ENCODE measurements around the gene DOCK1.

DNA sequence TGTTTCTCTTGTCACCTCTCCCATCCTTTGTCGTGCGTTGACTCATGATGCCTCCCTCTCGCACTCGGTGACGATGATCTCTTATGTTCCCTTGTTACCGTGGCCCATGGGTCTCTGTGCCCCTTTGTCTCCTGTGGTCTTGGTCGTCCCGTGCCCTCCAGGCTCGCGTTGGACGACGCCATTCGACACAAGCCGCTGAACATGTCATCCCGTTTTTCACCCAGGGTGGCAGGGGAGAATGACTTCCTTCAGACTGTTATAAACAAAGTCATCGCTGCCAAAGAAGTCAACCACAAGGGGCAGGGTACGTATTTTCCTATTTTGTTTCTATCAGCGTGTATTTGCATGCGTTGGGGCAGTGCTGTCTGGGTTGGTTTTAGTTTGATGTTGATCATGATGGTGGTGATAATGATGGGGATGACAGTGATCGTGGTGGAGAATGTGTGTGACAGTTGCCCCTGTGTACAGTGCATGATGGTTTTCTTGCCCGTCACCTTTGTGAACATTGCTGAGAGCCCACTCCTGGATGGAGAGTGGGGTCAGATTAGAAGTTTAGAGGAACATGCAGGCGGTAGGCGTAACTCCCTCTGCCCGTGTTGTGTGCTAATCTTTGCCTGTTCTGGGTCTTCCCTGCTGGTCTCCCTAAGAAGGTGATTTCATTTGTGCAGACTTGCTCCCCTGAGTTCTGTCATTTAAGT lies 107.0 kb downstream of the DOCK1 start:
- TF ChIP-seq, protein P1, sequence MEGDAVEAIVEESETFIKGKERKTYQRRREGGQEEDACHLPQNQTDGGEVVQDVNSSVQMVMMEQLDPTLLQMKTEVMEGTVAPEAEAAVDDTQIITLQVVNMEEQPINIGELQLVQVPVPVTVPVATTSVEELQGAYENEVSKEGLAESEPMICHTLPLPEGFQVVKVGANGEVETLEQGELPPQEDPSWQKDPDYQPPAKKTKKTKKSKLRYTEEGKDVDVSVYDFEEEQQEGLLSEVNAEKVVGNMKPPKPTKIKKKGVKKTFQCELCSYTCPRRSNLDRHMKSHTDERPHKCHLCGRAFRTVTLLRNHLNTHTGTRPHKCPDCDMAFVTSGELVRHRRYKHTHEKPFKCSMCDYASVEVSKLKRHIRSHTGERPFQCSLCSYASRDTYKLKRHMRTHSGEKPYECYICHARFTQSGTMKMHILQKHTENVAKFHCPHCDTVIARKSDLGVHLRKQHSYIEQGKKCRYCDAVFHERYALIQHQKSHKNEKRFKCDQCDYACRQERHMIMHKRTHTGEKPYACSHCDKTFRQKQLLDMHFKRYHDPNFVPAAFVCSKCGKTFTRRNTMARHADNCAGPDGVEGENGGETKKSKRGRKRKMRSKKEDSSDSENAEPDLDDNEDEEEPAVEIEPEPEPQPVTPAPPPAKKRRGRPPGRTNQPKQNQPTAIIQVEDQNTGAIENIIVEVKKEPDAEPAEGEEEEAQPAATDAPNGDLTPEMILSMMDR (IDR thresholded peaks at IDR 0.05; ENCODE audit: low read depth, low read length) = no peak
- TF ChIP-seq, protein P2, sequence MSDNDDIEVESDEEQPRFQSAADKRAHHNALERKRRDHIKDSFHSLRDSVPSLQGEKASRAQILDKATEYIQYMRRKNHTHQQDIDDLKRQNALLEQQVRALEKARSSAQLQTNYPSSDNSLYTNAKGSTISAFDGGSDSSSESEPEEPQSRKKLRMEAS (IDR thresholded peaks at IDR 0.05; ENCODE audit: low read depth, low read length) = no peak
- TF ChIP-seq POLR2A (IDR thresholded peaks at IDR 0.05; ENCODE audit: extremely low read depth, insufficient read length) = no peak

Measured in NB4 (cell line).